D721Med (cell line): Measurements from ENCODE around the gene GPR12.
"Not testable (repeated sequence)": the region's sequence is repeated elsewhere in the genome, so short reads cannot be mapped to it uniquely, and the experiment has no call there.

Source experiments
- DNase-seq: peaks from one replicate; pipeline ENCODE4 v3.0.0; 2011; ENCODE audit warnings: low spot score; ENCODE audit not compliant: insufficient read length
- FAIRE-seq: peaks from 2 replicates; lab custom pipeline; 2011; peaks lifted over from hg19 to GRCh38; lab: Jason Lieb, UNC
- TF ChIP-seq, protein P1 (sequence below): IDR thresholded peaks from 2 replicates; pipeline ENCODE4 v1.5.1; 2012; ENCODE audit warnings: mild to moderate bottlenecking, control low read depth; ENCODE audit not compliant: insufficient read depth; ENCODE audit errors: missing control alignments

GPR12 gene

DNA sequence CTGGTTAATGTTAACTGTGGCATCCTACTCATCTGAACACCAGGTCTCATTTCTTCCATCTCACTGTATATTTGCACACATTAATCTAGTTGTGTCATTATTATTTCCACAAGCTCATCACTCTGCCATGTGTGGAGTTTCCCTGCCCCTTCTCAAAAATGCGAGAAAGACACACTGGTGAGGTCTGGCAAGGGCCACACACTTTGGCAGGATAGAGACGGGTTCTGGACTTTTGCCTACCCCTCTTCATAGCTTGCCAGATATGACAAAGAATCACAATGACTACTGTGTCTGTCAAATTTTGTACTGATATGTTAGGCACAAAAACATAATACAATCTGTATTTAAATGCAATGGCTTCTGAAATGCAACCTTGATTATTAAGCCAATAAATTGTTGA is 12.9 kb downstream of the GPR12 start:
- FAIRE-seq, result no peak
- TF ChIP-seq, protein P1, sequence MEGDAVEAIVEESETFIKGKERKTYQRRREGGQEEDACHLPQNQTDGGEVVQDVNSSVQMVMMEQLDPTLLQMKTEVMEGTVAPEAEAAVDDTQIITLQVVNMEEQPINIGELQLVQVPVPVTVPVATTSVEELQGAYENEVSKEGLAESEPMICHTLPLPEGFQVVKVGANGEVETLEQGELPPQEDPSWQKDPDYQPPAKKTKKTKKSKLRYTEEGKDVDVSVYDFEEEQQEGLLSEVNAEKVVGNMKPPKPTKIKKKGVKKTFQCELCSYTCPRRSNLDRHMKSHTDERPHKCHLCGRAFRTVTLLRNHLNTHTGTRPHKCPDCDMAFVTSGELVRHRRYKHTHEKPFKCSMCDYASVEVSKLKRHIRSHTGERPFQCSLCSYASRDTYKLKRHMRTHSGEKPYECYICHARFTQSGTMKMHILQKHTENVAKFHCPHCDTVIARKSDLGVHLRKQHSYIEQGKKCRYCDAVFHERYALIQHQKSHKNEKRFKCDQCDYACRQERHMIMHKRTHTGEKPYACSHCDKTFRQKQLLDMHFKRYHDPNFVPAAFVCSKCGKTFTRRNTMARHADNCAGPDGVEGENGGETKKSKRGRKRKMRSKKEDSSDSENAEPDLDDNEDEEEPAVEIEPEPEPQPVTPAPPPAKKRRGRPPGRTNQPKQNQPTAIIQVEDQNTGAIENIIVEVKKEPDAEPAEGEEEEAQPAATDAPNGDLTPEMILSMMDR, result no peak
- no peak for DNase-seq

DNA sequence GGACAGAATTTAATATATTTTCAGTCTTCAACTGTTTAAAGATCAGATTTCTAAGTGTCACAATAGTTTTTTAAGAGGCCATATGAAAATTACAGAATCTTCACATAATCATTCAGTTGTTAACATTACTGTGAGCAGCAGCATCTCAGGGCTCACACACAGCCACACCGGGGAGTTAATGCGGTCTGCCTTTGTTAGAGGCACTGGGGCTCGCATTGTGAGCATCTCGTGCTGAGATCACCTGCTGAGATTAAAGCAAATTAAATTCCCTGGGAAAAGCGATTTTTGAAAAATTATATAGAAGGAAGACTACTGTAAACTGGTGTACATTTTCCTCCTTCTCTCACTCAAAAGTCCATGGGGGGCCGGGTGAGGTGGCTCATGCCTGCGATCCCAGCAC is 16.6 kb downstream of the GPR12 start:
- no peak for FAIRE-seq
- DNase-seq, result no peak
- TF ChIP-seq, protein P1, result no peak

DNA sequence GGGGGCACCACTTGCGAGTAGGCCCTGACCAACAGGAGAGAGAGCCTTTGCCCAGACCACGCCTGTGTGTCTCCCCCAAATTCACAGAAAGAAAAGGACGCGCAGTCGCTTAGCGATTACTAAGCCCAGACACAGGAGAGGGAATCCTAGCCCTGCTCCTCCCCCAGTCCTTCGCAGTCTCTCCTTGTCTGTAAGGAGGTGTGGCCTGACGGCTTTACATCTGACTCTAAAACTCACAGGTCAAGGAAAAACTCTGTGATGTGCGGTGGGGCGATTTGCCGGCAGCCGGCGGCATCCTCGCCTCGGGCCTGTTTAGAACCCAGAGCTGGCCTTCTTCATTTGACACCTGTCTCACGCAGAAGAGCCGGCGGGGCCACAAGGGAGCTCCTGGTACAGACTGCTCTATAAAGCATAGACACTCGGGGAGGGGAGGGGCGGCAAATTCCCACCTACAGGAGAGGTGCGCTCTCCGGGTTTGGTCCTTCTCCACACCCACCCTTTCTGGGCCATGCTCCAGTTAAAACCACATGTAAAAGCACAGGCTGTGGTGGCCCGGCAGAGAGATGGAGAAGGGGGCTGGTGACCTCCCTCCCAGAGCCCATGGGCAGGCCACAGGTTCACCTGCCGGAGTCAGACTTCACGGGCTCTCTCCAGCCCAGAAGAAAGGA is 17.8 kb downstream of the GPR12 start:
- DNase-seq (no peak), FAIRE-seq (no peak)
- TF ChIP-seq, protein P1, result no peak

DNA sequence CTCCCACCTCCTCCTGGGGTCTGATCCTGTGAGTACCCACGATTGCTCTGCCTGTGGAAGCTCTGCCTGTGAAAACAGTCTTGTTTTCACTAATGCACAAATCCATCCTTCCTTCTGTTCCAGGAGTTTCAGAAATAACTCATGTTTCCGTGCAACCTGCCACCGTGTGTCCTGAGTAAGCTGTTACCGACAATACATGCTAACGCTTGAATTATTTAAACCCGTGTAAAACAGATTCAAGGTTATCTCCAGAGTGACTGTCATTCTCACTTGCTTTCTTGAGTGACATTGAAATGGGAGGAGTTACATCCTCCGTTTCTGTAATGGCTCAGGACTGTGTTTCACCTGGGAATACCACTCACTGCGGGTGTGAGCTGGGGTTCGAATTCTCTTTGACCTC is 24.9 kb downstream of the GPR12 start:
- DNase-seq, result no peak
- TF ChIP-seq, protein P1, result no peak
- FAIRE-seq, result no peak

DNA sequence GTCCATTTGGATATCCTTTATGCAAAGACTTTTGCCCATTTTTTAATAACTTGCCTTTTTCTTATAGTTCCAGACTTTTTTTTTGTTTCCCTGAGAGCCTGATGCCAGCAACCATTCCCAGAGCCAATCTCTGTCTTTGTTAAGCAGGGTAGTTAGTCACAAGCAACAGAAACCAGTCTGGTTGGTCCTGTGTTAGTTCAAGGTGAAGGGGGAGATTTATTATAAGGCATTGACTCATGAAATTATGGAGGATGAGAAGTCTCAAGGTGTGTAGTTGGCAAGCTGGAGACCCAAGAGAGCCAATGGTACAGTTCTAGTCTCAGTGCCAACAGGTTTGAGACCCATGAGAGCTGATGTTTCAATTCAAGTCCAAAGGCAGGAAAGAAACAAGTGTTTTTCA is 33.0 kb downstream of the GPR12 start:
- DNase-seq (no peak), FAIRE-seq (no peak)
- TF ChIP-seq, protein P1, result no peak

DNA sequence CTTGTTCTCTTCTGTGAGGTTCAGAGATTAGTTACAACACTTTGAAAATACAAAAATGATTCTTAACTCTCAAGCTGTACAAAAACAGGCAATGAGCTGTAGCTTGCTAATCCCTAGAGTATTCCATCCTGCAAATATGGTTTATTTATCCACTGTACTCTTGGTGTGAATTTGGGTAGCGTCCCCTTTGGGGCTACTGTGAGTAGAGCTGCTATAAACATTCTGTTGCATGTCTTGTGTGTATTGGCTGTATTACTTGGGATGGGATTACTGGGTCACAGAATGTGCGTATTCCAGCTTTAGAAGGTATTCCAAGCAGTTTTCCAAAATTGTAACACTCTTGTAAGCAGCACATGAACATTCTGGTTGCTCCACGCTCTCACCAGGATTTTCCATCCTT is 33.5 kb downstream of the GPR12 start:
- no peak for FAIRE-seq

DNA sequence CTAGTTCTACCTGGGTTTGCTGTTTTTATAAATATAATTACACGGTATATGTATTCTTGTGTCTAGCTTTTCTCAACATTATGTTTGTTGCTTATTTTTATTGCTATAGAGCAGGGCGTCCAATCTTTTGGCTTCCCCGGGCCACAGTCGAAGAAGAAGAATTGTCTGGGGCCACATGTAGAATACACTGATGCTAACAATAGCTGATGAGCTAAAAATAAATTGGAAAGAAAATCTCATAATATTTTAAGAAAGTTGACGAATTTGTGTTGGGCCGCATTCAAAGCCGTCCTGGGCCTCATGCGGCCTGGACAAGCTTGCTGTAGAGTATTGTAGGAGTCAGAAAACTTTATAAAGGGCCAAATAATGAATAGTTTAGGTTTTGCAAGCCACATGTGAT is 33.9 kb downstream of the GPR12 start:
- TF ChIP-seq, protein P1, result no peak
- no peak for FAIRE-seq
- no peak for DNase-seq

More for the DNA sequence above, 33.5 kb downstream of the GPR12 start:
- TF ChIP-seq, protein P1, result no peak
- no peak for DNase-seq

DNA sequence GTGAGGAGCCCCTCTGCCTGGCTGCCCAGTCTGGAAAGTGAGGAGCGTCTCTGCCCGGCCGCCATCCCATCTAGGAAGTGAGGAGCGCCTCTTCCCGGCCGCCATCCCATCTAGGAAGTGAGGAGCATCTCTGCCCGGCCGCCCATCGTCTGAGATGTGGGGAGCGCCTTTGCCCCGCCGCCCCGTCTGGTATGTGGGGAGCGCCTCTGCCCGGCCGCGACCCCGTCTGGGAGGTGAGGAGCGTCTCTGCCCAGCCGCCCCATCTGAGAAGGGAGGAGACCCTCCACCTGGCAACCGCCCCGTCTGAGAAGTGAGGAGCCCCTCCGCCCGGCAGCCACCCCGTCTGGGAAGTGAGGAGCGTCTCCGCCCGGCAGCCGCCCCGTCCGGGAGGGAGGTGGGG is 37.0 kb downstream of the GPR12 start:
- not testable (repeated sequence) for DNase-seq, FAIRE-seq
